GM21723 (cell line): ENCODE measurements around the gene MED27.
"Not testable (repeated sequence)": the region's sequence is repeated elsewhere in the genome, so short reads cannot be mapped to it uniquely, and the experiment has no call there.

ENCODE experiments used
- ATAC-seq: cut with Tn5 transposase; IDR thresholded peaks from one replicate; pipeline ENCODE4 v1.9.1; 2021; ENCODE audit warnings: mild to moderate bottlenecking, moderate library complexity; ENCODE audit not compliant: unreplicated experiment

The MED27 gene

DNA sequence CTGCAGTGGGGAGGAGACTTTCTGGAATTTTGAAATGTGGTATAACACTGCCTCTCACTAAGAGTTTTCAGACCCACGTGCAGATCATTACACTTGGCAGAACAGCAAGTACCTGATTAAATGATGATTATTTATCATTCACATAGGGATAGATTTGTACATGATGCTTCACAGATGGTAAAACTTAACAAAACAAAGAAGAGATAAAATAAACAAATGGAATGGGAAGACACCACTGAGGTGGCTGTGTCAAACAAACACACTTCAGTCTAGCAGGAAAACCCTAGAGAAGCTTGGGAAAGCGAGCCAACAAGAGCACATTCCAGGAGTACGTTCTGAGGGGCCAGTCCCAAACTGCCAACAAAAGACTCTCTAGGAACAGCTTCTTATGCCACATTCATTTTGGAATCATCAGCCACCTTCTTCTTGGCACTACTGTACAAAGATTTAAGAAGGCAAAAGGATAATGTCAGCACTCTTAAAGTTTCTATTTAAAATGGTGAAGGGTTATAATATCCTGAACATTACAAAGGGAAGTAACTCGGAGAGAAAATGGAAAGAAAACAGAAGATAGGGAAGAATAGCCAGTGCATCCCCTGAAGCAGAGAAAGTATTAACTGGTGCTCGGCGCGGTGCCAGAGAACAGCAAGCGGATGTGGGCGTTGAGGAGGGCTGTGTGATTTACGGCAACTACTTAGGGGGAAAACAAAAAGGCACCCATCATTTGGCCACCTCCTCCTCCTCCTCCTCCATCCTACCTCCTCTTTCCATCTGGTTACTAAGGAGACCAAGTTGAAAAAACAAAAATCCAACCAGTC, 1.6 kb downstream of the MED27 start:
- no peak for ATAC-seq

DNA sequence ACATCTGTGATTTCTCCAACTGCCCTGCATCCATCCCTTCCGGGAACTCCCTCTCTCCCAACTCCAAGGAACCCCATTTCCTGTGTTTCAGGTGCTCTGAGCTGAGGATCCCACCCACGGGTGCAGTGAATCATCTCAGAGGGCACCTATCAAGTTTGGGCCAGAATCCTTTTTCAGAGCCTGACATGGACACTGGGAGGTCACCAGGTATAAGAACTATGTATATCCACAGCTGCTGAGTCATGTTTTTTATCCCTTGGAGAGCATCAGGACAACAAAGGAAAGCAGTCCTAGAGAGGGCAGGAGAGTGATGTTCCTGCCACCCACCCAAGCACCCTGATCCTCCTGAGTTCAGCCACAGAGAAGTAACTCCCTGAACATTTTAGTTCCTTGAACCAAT, 3.8 kb downstream of the MED27 start:
- ATAC-seq, result no peak

DNA sequence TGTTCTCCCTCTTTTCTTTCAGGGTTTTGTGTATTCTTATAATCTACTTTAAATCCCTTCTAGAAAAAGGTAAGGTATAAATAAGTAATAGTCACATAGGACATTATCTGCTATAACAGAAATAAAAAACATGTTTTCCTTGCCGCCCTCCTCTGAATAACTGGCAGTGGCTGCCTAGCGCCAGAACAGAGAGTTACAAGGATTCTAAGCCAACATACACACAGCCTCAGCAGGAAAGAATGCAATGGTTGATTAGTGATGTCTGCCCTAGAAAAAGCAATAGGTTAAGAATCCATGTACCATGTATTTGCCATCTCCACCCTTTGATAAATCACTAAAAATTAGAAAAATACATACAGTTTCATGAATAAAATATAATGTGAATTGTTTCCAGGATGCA, 4.9 kb downstream of the MED27 start:
- no peak for ATAC-seq

DNA sequence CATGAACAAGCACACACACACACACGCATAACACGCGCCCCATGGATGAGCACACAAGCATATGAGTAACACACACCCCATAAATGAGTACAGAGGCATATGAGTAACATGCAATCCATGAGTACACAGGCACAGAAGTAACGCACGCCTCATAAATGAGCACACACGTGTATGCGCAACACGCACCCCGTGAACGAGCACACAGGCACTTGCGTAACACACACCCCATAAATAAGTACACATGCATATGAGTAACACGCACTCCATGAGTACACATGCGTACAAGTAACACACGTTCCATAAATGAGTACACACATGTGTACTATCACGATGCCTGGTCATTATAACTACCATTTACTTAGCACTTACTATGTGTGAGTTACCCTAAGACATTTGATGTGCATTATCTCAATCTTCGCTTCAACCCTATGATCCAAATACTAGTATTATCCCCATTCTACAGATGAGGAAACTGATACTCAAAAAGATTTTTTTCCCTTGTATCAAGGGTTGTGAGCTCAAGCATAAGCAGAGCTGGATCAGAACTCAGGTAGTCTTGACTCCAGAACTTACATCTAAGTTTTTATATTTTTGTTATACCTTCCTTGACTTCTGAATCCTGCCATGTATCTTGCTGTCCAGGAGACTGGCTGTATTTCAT, 7.7 kb downstream of the MED27 start:
- ATAC-seq, result no peak

DNA sequence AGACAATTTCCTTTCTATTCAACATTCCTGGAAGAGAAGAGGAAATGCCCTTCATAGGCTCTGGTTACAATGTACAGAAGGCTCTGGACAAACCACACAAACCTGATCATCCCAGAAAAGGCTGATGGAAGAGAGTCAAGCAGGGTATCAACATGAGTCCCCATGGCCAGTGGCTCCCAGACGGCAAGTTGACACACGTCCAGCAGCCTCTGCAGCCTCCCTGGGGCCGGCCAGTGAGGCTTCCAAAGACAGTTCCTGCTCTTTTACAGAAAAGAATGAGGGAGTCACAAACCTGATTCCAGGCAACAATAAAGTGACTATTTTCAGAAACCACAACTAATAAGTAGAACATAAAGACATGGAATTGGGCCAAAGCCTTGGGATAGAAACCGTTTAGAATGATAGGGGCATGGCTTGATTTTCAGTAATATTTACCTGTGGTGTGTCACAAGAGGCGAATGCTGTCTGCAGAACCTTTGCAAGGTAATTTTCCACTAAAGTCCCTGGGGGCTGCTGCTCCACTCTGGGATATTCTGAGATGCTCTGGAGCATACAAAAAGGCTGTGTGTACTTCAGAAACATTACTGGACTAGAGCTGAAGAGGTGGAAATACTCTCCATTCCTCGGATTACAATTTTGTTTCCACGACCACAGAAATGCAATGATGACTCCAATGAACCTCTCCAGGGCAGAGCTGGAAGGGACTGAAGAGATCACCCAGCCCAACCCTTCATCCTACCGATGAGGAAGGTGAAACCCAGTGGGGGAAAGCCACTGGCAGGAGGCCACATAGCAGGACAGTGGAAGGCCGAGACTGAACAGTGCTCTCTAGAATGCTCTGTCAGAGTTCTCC, 10.4 kb downstream of the MED27 start:
- no peak for ATAC-seq

DNA sequence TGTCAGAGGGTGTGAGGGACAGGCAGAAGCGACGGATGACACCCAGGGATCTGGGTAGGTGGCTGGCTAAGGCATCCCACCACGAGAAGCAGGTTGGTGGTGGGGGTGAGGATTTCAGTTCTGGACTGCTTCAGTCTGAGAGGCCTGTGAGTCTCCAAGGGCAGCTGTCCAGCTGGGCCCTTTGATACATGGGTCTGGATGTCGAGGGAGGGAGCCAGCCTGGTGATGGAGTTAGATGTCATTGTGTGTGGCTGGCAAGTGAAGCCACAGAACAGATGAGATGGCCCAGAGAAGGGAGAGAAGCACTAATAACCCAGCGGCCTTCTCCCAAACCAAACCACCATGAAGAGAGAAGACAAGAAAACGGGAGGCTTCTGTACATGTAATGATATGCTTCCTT, 11.1 kb downstream of the MED27 start:
- no peak for ATAC-seq

DNA sequence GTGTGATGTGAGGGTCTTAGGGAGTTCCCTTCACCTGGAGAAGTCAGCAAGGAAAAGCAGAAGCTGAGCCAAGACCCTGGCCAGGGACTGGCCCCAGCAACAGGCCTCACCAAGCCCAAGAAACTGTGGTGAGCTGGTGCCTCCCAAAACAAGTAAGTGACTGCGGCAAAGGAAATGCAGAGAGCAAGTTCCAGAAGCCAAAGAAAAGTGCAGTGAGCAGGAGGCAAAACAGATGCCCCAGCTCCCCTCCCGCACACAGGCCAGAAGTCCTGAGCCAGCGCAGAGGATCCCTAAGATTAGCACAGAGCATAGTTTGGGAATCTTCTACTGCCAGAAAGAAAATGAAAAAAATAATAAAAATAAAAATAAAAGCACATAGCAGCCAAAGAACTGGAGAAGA, 13.2 kb downstream of the MED27 start:
- ATAC-seq, result no peak

DNA sequence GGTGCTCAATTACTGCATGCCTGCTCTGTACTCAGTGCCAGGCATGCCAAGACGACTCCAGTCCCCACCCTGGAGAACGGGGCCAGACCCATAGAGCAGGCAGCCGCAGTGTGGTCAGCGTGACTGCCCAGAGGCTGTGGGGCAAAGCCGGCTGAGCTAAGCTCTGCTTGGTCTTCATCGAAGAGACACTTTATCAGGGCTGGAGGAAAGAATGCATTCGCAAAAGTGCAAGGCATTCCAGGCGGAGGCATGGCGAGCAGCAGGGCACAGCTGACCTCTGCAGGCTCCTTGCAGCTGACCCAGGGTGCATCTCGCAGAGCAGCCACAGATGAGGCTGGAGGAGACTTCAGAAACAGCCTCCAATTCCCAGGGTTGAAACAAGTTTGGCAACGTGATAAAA, 13.6 kb downstream of the MED27 start:
- no peak for ATAC-seq

DNA sequence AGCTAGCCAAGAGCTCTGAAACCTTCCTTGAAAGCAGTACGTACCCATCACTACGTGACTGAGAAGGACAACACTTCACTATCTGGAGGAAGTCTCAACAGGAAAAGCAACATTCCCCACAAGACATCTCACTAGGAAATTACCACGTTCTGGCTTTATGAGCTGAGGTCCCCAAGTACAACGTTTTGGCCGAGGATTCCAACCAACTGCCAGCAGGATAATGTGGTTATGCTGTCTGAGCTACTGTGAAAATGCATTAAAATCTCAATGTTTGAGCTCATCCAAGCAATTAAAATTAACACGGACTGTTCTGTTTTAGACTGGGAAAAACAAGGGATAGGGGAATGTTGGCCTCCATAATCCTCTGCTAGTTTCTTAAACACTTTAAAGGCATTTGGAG, 16.4 kb downstream of the MED27 start:
- no peak for ATAC-seq

DNA sequence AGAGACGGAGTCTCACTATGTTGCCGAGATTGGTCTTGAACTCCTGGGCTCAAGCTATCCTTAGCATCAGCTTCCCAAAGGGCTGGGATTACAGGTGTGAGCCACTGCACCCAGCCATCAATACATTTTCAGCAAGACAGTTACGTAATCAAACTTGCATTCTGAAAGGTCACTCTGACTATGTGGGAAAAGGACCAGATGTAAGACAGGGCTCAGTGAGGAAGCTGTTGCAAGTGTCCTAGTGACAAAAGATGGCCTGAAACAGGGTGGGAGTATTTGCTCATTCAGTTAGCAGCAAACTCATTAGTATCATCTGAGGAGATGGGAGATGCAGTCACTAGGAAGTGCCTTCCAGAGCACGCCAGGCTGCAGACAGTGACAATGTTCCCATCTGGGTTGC, 16.9 kb downstream of the MED27 start:
- ATAC-seq, result no peak

DNA sequence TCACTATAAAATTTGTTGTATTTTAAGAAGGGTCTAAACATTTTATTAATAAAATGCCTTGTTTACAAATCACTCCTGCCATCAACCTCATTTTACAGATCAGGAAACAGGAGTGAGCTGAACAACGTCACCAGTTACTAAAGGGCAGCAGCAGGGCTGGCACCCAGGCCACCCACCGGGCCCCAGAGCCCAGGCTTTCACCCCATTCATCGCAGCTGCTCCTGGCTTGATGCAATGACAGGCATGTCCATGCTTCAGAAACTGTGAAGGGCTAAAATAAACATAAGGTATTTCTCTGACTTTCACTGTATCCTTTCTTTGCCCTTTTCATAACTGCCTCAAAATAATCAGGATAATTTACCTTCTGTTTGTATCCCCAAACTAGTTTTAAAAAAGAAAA, 18.1 kb downstream of the MED27 start:
- ATAC-seq, result no peak

DNA sequence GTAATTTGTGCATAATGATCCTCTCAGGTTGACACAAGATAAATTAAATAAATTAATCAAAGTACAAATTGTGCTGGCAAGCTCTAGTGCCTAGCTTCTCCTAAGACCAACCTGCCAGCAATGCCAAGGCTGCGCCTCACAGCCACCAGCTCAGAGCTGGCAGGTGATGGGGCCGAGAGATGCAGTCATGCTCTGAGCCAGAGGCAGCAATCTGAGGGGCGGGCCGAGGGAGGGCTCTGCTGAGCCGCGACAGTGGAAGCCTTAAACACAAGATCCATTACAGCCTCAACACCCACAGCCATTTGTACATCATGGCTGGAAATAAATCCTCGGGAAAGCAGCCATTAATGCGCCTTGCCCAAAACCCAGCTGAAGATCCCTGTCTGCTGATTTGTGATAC, 20.3 kb downstream of the MED27 start:
- no peak for ATAC-seq

DNA sequence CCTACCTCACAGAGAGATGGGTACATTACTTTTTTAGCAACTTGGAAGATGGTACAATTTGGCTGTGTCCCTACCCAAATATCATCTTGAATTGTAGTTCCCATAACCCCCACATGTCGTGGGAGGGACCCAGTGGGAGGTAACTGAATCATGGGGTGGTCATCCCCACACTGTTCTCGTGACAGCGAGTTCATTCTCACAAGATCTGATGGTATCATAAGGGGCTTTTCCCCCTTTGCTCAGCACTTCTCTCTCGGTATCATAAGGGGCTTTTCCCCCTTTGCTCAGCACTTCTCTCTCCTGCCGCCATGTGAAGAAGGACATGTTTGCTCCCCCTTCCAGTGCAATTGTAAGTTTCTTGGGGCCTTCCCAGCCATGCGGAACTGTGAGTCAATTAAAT, 21.4 kb downstream of the MED27 start:
- ATAC-seq, result not testable (repeated sequence)

DNA sequence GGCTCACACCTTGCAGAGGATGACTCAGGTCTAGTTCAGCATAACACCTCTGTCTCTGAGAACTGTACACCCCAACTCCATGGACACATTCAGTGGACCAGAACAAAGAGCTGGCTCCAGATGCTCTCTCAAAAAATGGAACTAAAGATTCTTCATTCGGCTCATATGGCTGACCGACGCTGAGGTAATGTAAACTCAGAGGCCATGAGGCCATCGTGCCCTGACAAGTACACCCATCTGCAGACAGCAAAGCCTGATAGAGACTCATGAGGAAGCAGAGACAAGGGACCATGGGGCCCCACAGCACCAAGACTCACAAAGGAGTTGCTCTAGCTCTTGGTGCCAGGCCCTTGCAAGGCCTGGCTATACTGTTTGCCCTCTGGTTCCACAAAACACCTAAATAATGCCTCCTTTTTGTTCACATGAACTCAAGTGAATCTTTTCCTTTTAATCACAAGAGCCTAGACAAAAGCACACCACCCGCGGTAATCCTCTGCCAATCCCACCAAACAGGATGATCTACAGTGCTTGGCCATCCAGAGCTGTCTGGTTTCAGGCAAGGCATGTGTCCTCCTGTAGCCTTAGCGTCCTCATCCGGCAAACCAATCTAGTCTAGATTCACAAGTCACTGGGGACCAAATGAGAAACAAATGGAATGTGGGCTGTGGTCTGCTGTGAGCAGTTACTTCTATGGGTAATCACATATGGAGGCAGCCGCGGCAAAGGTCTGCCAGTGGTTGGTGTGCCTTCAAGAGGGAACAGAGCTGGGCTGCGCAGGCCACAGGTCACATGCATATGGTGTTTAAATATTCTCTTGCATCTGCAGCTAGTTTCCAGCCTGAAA, 22.7 kb downstream of the MED27 start:
- ATAC-seq, result no peak

DNA sequence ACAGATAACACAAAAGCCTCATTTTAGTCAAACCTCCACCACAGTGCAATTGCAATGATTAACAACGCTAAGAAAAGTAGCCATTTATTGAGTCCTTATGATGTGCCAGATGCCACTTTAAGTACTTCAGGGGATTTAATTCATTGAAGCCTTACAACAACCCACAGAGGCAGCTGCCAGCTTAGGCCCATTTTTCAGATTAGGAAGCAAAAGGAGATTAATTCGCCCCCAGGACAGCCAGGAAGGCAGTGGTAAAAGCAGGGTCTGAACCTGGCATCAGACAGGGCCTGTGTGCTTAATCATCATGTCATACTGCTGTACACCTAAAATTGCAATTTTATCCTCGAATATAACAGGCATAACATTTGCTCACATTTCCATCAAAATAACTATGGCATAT, 23.9 kb downstream of the MED27 start:
- no peak for ATAC-seq

DNA sequence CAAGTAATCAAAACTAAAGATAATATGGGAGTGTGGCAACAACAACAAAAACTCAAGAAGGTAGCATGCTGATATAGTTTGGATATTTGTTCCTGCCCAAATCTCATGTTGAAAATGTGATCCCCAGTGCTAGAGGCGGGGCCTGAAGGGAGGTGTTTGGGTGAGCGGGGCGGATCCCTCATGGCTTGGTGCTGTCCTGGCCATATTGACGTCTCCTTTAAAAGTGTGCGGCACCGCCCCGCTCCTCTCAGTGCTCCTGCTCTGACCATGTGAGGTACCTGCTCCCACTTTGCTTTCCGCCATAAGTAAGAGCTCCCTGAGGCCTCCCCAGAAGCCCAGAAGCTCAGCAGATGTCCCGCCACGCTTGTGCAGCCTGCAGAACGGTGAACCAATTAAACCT, 25.6 kb downstream of the MED27 start:
- ATAC-seq, result no peak

DNA sequence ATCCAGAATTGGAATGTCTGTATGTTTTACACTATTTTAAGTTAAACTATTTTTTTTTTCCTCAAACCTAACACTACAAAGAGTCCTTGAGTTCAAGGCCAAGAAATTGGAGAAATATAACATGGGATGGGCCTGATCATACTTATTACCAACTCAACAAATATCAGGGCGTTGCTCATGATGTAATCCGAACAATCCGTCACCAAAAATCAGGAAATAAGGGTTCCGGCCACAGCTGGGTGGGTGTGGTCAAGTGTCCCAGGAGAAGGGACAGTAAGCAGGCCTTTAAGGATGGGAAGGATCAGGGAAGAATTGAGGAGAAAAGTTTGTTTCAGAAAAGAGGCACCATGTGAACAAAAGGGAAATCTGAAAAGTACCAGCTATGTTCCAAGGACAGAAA, 29.8 kb downstream of the MED27 start:
- no peak for ATAC-seq

DNA sequence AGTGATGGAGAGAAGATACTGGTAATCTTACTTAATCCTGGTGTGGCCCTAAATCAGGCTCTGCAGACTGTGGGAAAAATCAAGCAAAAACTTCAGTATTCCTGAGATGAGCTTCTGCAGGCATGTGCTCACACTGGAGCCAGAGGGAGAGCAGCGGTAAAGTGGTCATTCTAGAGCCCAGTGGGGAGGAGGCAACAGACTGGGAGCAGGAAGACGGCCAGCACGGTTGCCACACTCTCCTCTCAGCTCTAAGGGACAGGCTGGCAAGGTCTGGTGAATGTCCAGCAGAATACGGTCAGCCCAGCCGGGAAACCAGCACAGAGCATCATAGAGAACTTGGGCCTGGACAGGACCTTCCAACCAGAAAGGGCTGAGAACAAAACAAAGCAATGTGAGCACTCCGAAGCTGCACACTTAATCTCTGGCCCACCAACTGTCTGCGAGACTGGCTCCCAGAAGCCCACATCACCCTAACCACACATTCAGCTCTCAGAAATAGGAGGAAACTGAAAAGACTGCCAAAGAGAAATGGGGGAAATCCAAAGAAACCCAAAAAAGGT, 30.3 kb downstream of the MED27 start:
- ATAC-seq, result no peak

DNA sequence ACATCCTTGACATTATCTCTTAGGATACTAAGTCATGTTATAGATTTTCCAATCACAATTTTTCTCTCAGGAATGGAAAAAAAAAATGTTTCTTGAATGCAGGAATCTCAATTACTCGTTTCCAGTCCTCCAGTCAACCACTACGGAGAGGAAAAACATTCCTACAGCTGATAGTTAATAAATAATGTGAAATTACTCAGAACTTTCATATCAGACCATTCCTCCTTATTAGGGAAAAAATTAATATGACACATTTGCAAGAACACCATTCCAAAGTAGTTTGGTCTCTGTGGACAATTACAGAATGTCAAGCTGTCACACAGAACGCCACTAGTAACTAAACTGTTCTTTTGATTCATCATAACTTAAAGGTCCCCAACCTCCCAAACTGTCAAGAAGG, 31.5 kb downstream of the MED27 start:
- no peak for ATAC-seq

DNA sequence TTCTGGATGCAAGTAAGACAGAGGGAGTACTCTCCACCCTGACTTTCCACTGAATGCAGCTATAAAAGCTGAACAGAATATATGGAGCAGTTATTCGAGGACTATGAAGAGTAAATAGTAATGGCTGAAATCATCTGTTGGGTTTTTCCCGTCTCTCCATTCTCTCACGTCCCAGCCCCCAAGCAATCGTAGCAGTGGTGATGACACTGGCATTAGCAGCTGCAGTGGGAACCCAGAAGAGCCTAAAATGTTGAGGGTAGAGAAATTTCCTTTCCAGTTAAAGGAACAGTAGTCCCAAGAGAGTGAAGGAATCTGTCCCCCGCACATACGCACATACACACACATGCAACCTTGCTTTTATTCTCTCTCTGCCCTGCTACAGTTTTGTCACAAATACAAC, 33.2 kb downstream of the MED27 start:
- no peak for ATAC-seq
